GM18511 (cell line): ENCODE results near the gene ZFYVE28.
"Not testable (repeated sequence)": the region's sequence is repeated elsewhere in the genome, so short reads cannot be mapped to it uniquely, and the experiment has no call there.

ENCODE experiments used
- ATAC-seq: cut with Tn5 transposase; IDR thresholded peaks from one replicate; pipeline ENCODE4 v1.9.1; 2021; ENCODE audit warnings: mild to moderate bottlenecking, moderate library complexity; ENCODE audit not compliant: unreplicated experiment

The ZFYVE28 gene

DNA sequence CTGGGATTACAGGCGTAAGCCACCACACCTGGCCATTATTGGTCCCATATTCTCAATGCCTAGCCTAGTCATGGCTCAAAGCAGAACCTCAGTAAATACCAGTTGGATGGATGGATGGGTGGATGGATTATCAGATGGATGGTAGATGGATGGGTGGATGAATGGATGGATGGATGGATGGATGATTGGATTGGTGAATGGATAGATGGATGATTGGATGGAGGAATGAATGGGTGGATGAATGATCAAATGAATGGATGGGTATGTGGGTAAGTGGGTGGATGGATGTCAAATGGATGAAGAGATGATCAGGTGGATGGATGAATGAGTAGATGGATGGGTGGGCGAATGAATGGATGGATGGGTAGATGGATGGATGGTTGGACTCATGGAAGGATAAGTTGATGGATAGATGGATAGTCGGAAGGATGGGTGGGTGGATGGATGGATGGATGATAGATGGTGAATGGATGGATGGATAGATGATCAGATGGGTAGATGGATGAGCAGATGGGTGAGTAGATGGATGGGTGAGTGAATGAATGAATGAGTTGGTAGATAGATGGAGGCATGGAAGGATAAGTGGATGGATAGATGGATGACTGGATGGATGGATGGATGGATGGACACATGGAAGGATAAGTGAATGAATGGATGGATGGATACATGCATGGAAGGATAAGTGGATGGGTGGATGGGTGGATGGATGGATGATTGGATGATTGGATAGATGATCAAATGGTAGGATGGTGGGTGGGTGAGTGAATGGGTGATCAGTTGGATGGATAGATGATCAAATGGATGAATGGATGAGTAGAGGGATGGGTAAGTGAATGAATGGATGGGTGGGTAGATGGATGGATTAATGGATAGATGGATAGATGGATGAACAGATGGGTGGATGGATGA, 28.5 kb upstream of the ZFYVE28 start:
- no peak for ATAC-seq

DNA sequence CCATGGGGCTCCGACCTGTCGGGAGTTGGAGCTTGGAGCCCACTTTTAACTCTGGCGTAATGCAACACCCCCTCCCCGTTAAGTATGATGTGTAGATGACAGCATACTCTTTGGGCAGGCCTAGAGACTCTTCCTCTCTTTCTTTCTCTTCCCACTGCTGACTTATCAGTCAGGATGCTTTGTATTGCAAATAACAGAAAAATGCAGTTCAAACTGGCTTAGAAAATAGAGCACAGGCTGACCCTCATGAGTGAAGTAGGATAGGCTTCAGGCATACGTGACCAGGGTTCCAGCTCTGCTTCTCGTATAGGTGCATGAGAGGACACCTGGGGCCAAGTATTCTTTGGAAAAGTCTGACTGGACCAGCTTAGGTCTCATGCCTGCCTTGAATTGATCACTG, 27.1 kb upstream of the ZFYVE28 start:
- no peak for ATAC-seq

DNA sequence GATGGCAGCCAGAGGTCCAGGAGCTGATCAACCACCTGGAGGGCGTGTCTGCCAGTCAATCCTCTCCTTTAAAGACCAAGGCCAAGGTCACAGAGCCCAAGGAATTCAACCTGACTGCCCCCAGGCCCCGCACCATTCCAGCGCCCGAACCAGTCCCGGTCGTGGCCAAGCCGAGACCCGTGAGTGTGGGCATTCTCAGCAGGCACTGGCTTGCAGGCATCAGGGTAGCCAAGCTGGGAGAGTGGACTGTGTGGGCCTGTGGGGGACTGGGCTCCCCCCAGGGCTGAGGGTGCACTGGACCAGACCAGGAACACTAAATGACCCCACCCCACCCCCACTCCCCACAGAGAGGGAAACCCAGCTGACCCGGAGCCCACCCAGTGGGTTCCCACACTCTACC, 26.7 kb upstream of the ZFYVE28 start:
- no peak for ATAC-seq

DNA sequence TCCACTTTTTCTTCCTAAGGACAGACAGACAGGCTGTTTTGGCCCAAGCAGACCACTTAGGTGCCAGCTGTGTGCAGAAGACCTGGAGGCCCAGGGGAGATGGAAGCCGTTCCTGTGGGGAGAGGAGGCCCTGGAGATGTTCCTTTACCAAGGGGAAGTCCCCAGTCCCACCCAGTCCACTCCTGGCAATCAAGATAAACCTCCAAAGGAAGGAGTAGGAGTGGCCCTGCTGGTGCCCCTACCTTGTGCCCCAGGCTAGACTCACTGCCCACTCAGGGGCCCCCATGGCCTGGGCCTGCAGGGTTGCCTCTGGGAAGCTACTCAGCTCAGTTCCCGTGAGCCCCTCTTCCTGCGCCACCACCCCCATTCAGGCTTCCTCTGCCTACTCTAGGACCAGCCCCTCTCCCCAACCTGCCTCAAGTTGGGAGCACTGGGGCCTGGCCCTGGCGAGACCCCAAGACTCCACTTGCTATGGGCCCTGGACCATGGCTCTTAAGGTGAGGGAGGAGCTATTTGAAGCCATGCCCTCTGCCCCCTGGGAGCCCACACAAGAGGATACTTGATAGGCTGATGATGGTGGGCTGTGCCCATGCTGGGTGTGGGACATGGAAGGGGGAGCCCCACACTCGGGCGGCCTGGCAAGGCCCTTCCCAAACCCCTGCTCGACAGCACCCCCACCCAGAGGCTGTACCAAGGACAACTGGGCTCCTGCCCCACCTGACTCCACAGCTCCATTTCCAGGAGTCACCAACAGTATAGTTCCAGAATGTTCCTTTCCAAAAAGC, 25.7 kb upstream of the ZFYVE28 start:
- ATAC-seq = no peak

DNA sequence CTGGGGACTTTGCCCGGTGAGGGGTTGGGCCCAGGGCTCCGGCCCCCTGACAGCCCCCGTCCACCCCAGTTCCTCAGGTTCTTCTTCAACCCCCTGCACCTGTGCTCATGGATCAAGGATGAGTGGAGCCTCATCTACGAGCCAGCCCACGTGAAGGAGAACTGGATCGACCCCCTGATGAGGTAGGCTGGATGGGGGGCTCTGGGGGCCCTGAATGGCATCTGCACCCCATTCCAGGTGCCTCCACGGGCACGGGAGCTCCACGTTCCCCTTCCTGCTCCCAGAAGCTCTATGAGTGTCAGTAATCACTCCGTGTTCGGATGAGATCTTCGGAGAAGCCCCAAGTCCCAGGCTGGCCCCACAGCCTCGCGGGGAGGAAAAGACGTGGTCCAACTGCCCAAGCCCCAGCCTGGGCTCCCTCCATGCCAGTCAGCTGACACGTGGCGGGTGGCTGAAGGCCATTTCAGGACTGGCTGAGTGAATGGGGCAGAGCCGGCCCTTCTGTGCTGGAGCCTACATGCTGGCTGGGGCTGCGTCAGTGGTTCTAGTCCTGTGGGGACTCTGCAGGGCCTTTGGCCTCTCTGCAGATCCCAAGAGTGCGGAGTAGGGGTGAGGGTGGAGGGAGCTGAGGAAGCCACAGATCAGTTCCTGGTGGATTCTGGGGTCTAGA, 24.8 kb upstream of the ZFYVE28 start:
- ATAC-seq = no peak

DNA sequence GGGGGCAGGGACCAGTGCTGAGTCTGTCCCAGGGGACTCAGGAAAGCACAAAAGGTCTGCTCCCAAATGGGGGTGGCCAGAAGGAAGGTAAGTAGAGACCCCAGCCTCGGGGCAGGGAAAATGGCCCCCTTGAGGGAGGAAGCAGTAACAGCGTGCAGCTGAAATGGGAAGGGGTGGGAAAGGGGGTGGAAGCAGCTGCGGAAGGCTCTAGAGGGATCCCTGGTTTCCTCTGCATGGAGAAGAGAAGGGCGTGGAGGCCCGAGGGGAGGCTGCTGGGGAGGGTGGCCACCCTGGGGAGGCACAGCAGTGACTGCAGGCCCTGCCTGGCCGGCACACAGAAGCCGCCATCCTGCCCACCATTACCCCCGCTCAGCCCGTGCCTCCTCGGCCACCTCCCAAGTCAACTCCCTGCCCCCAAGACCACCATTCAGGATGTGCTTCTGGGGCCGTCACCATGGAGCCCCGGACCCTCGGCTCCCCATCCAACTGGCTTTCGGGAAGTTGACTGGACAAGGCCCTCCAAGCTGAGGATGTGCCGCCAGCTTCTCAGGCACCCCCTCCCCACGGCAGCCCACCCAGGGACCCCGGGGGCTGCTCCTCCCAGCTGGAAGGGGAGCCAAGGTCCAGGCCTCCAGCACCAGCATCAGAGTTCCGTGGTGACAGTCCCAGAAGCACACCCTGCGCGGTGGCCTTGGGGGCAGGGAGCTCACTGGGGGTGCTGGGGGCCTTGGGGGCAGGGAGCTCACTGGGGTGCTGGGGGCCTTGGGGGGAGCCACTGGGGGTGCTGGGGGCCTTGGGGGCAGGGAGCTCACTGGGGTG, 23.9 kb upstream of the ZFYVE28 start:
- no peak for ATAC-seq

DNA sequence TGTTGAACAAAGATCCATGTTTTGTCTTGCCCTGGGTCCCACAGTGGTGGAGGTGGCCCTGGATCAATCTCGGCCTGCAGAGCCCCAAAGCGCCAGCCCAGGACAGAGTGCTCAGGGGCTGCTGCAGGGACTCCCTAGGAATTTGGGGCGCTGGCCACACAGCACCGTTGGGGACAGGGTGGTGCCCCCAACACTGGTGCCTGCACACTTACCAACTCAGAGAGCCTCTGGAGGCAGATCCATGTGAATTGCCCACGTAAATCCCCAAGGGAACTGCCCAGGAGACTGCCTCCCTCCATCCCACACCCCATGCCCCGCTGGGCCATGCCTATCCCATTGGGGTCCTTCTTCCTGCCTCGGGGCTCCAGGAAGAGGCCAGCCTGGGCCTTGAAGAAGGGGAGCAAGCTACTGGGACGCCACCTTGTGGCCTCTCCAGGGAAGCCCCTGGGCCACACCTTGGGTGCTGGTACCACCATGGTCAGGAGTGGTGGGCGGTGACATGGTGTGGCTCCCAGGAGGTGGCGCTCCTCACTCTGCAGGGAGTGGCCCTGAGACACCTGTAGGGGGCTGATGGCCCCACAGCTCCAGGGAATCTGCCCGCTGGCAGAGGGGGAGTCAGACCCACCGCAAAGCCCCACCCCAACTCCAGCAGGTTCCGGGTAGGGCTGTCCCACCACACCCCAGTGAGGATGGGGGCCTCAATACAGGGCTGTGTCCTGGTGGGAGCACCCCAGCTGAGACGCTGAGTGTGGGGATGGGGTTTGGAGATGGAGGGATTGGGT, 23.1 kb upstream of the ZFYVE28 start:
- peak; percentile 87 for ATAC-seq

DNA sequence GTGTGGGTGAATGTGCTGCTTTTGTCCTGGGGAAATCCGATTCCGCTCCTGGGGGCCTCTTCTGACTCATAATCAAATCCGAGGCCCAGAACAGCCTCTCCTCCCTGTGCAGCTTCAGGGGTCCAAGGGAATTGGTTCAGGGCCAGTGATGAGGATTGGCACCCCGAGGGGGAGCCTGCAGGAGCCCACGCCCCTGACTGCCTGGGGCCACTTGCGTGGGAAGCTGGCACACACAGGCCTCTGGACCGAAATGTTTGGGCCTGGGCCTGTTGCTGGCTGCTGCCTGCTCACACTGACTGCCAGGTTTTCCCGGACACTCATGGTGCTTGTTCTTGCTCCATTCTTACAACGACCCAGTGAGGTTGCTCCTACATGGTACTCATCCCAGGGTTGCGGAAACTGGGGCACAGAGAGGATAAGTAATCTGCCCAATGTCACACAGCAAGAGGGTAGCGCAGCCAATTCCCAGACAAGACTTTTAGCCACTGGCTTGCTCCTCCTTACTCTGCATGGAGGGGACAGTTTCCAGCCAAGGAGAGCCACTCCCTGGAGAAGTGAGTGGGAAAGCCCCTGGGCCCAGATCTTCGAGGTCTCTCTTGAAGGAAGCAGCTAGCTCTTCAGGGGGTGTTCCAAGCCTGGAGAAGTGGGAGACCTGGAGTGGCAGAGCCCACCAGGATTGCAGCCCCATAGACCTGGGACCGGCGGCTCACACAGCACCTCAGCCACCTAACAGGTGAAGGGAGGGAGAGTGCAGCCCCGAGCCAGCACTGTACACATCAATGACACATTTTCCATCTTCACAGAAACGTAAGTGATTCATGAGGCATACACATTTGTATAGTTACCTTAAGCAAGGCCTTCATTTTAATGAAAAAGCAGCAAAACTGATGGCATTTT, 20.6 kb upstream of the ZFYVE28 start:
- no peak for ATAC-seq

DNA sequence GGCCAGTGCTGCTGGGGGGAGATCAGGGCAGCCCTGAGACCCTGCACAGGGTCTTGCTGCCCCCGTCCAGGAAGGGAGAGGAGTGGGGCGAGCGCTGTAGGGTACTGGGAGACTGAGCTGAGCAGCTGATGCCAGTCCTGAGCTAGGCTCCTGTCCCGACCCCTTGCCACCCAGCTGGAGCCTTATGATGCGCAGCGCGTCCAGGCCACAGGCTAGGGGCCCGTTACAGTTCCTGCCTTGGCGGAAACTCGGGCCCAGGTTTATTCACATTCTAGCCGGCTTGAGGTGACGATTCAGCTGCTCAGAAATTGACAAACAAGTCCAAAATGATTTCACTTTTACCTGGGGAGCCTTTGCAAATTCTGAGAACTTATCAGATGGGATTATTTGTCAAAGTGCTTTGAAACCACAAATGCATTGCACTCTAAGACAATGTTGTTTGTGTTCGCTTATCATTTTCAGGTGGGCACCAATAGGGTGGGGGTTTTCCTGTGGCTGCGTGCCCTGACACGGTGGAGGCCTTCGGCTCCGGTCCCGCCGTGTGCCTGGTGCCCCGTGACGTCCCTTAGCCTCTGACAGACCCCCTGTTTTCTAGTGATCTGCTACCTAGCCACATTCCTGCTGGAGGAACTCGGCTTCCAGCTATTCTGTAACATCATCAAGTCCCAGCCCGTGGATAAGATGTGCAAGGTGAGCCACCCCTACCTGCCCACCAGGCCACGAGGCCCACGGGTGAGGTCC, 19.2 kb upstream of the ZFYVE28 start:
- no peak for ATAC-seq

DNA sequence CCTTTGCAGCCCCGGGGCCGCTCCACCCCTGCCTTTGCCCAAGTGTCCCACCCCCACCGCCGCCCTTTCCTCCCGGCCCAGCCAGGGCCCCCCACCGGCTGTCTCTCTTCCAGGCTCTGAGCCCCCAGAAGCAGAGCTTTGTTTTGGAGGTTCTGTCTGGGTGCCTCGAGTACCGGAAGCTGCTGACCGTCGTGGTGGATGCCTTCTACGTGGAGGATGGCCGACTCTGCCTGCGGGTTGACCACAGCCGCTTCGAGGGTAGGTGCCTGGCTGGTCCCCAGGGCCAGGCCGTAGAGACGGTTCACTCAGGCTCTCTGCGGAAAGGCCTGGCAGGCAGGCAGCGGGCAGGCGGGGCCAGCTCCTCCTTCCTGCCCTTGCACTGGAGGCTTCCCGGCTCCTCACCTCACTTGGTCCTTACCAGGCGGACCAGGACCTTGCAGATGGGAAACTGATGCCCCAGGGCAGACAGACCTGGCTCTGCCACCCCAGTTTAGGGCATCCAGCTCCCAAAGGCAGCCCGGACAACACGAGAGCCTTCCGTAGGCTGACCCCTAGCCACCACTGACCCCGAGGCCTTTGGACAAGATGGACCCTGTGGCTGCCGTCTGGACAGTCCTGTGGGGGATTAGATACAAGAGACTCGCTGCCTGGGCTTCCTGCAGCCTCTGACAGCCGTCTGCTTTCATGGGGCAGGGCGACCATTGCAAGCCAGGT, 18.5 kb upstream of the ZFYVE28 start:
- ATAC-seq = no peak

DNA sequence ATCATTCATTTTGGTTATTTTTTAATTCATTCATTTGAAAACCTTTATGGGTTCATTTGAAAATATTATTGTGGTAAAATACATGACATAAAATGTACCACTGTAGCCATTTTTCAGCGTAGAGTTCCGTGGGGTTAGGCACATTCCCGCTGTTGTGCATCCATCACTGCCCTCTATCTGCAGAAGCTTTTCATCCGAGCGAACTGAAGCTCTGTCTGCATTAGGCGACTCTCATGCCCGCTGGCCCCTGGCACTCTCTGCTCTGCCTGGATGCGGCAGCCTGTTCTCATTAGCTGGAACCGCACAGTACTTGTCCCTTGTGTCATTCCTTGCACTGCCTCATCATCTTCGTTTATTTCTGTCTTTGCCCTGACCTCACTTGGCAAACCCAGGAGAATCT, 17.9 kb upstream of the ZFYVE28 start:
- no peak for ATAC-seq

DNA sequence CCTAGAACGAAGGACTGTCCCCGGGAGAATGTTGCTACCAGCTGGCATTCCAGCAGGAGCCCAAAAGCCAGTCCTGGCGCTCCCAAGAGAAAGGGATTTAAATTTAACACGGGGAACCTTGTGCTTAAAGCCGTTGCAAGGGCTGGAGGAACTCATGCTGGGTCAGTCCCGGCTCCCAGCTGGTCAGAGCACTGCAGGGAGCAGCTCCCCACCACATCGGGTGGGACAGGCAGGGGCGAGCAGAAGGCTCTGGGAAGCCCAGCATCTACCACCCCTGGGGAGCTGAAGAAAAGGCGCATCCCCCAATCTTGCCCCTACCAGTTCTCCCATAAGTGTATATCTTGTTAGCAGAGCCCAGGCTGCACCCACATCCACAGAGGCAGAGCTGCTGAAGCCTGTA, 16.0 kb upstream of the ZFYVE28 start:
- no peak for ATAC-seq

DNA sequence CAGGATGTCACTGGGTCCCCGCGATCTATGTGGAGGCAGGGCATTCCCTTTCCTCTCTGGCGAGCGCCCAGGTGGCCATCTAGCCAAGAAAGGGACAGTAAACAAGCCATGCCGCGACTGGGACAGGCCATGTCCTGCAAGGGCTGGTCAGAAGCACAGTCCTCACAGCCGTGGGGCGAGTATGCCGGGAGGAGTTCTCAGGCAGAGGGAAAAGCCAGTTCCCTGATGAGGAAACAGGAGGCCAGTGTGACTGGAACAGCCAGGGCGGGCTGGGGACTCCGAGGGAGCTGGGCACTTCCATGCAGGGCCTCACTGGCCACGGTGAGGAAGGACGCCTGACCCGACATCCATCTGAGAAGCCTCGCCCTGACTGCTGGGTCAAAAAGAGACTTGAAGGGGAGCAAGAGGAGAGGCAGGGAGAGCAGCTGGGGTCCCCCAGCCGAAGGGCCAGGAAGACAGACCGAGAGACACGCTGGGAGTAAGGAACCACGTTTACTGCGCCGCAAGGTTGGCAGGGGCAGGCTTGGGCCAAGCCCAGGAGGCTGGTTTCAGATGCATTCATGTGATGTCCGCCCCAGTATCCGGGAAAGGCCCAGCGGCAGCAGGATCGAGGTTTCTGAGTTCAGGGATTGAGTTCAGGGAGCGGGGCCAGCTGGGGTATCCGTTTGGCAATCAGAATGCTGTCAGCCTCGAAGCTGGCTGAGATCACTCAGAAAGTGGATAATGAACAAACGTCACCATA, 15.3 kb upstream of the ZFYVE28 start:
- ATAC-seq = no peak

DNA sequence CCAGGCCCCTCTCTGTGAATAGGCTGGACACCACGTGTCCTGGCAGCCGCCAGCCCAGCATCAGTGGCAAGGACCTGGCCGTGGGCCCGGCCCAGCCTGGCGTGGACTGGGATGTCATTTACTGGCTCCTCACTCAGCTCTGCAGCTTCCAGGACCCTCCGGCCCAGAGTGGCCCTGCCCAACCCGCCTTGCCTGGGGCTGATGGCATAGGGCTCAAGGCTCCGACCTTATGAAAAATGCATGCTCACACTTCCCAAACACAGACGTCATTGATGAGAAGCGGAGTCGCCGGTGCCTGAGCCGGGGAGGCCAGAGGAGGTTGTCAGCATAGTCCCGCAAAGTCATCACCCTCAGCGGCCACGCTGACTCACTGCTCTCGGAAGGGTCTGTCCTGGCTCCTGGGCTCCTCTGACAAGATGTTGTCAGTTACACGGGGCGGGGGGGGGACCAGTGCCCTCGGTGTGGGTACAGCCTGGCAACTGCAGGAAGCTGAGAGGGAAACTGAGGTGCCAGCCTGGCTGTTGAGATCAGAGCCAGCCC, 14.6 kb upstream of the ZFYVE28 start:
- ATAC-seq = no peak

DNA sequence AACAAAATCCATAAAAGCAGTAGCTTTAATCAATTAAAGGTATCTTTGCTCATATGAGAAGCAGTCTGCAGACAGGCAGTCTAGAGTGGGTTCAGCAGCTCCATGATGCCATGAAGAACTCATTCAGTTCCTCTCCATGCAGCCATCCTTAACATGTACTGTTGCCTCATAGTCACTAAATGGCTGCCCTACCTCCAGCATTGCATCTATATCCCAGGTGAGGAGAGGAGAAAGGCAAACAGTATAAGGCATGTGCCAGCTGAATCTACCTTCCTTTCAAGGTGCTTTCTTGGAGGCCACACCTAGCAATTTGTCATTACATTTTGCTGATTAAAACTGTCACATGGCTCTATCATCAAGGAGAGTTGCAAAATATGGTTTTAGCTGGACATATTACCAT, 13.6 kb upstream of the ZFYVE28 start:
- no peak for ATAC-seq

DNA sequence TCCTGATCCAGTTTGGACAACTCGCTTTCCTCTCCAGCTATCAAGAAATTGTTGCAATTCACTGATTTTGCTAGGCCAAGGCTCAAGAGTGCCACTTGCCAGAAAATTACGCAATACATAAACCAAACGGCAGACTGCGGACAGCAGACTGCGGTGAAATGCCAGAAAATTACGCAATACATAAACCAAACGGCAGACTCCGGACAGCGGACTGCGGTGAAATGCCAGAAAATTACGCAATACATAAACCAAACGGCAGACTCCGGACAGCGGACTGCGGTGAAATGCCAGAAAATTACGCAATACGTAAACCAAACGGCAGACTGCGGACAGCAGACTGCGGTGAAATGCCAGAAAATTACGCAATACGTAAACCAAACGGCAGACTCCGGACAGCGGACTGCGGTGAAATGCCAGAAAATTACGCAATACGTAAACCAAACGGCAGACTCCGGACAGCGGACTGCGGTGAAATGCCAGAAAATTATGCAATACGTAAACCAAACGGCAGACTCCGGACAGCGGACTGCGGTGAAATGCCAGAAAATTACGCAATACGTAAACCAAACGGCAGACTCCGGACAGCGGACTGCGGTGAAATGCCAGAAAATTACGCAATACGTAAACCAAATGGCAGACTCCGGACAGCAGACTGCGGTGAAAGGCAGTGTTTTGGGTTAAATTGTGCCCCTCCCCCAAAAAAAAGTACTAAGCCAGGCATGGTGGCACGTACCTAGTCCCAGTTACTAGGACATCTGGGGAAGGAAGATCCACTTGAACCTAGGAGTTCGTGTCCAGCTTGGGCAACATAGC, 11.7 kb upstream of the ZFYVE28 start:
- ATAC-seq = not testable (repeated sequence)
